Hepatic stellate cell (primary cell): ENCODE data around the gene CSNK1D.
A peak's percentile ranks its signal among the peaks of the same experiment; 100 is the strongest.

Experiments used
- DNase-seq: peaks from one replicate; pipeline ENCODE4 v3.0.0; 2011; ENCODE audit warnings: low spot score

Gene CSNK1D

GRCh38 chr17:82252511-82253178 lies 20.9 kb downstream of the CSNK1D start:
- no peak for DNase-seq

GRCh38 chr17:82250868-82251500 lies 22.5 kb downstream of the CSNK1D start:
- no peak for DNase-seq

GRCh38 chr17:82249896-82250581 lies 23.5 kb downstream of the CSNK1D start:
- no peak for DNase-seq

DNA sequence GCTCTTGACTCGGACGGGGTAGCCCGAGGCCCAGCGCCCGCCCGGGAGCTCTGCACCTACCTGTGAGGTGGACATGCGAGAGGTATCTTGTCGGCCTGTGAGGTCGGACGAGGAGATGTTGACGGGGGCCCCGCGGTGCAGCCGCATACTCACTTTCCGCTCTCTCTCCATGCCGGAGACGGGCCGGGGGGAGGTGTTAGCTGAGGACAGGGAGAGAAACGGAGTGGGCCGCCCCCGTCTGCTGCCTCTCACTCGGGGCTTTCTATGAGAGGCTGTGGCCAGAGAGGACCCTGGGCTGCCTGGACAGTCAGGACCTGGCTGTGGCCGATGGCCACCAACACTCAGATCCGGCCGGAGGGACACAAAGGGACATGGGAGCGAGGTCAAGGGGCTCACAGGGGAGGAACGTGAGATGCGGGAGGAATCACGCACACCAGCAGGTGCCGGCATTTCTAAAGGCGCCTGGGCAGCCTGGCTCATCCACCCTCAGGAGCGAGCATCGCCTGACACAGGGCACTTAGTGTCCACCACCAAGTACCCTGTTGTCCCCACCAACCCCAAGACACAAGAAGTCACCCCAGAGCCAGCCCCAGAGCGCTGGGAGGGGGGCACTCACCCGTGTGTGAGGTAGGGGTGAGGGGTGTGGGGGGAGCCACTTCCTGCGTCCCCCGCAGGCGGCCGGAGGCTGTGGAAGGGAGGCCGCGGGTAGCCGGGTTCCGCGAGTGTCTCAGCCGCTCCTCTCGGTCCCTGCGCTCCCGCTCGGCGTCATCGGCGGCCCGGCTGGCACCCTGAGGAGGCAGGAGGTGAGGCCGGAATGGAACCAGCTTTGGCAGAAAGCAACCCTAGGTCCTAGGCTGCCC lies 24.5 kb downstream of the CSNK1D start:
- DNase-seq: no peak

DNA sequence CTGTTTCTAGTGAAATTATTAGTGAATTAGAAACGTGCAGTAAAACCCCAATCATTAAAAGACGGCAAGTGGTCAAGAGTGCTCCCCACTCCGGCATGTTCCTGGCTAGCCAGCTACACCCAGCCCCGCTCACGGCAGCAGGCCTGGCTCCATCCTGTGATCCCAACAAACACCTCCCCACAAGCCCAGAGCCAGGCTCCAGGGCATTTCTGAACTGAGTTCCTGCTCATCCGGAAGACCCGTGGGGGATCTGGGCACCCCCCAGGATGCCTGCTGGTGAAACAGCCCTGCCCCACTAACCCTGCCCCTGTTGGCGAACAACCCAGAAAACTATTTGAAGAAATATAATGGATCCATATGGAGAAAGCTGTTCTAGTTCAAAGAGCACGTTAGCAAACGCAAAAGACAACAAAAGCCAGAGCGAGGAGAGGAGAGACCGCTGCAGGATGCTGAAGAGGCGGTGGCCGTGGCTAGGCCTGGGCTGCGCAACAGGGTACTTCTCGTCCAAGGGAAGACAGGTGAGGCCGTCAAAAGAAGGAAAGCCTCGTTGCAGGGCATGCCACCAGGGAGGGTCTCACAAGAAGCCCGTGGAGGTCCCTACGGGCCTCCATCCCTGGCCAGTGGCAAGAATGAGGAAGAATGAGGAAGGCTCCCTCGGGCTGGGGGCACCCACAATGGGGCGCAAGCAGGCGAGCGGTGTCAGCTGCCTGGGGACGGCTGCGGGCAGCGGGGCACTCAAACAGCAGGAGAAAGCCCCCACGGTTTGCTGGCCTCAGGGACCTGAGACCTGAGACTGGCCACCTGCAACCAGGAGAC lies 25.4 kb downstream of the CSNK1D start:
- no peak for DNase-seq

DNA sequence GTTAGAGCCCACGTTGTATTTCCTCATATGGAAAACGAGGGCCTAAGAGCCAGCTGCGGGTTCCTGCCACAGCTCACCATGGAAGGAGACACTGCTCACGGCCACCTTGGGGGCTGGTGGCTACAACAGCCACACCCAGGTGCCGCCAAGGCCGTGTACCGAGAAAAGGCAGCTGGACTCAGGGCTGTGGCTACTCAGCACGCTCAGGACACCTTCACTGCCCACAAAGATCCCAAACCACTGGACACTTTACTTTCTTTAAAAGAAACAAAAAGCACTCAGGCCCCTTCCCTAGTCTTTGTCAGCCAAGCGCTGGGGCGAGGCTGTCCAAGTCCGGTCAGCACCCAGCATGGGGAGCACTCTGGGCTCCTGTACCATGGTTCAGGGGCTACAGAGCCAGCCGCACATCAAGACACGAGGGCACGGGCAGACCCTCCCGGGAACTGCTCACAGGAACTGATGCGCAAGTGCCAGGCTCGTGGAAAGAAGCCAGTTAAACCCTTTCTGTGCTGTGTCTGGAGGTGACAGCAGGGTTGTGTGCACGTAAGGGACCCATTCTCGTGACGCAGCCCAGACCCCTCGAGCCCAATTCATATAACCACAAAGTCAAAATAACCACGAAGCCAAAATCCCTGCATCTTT lies 26.2 kb downstream of the CSNK1D start:
- DNase-seq: no peak

- peak; percentile 55 for DNase-seq
Observed at GRCh38 chr17:82246365-82247181, 26.9 kb downstream of the CSNK1D start.

DNA sequence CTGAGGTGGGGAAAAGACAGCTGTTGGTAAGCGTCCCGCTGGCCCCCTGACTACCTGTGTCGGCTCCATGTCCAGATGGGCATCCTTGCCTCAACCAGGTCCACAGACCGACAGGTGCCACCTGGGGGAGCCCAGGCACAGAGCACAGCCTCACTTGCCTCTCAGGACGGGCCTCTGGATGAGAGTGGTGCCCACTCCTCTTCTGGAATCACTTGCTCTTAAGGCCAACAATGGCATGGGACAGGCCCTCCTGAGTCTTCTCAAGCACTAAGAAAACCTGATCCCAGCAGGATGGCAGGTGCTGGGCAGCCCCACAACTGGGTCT lies 27.5 kb downstream of the CSNK1D start:
- no peak for DNase-seq

GRCh38 chr17:82245134-82246039 lies 28.1 kb downstream of the CSNK1D start:
- DNase-seq: no peak

DNA sequence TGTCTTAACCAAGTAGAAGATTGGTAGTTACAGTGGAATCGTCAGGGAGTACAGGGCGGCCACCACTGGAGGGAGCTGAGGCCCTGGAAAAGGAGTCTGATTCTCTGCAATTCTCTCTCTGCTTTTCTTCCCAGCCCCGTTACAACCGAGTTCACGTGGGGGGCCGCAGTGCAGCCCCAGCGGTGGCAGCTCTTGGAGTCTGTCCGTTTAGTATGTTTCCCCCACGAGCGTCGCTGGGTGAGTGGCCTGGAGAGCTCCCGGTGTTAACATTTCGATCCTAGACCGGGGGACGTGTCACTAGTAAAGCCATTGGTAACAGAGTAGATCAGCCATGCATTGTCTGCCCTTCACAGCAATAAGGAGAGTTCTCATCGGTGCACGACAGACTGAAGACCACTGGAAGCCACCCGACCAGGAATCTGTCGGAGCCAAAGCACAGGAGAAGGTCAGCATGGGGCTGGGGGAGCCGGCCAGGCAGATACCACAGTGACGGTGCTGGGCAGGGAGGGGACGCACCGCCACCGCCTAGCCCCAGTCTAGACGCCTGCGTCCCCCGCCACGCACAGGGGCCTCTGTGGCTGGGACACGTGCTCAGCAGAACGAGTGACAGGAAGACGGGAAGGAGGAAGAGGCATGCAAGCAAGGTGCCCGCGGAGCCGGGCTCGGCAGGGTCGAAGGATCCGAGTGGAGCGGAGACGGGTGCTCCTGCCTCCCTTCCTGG lies 28.9 kb downstream of the CSNK1D start:
- peak; percentile 53 for DNase-seq

- no peak for DNase-seq
Observed at GRCh38 chr17:82243648-82244412, 29.7 kb downstream of the CSNK1D start.

- peak; percentile 60 for DNase-seq
Observed at GRCh38 chr17:82242977-82243647, 30.4 kb downstream of the CSNK1D start.

DNA sequence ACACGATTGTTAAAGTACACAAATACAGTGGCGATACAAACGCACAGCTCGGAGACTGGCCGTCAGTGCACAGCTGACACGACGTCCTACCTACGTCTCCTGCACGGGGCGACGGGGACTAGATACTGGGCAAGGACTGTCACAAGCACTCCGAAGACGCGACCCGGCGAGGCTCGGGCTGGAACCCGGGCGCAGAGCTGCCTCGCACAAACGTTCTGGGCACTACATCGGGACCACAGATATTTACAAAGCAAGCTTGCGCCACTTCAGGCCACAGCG lies 30.9 kb downstream of the CSNK1D start:
- DNase-seq: no peak

- no peak for DNase-seq
Observed at GRCh38 chr17:82241926-82242697, 31.4 kb downstream of the CSNK1D start.

- peak; percentile 55 for DNase-seq
Observed at GRCh38 chr17:82241183-82241925, 32.1 kb downstream of the CSNK1D start.
